B cell (primary cell): ENCODE measurements around the gene APOL2. TPM values are rescaled to one million over a fixed set of nuclear protein-coding genes. Genes with fewer than 3 reads are reported as not detected.
A peak's percentile ranks its signal among the peaks of the same experiment; 100 is the strongest.

Source experiments
- ATAC-seq: fragments of 200-7000 bp; cut with Tn5 transposase; one replicate; pipeline ENCODE4 v1.10.0; 2021; ENCODE audit warnings: low read depth, mild to moderate bottlenecking, moderate number of reproducible peaks, moderate library complexity
- CTCF ChIA-PET: fragments of 350-600 bp; sonication (Branson Sonifier 250); formaldehyde crosslinking; loops from one replicate; lab custom pipeline; 2021; ENCODE audit warnings: antibody characterized with exemption, inconsistent platforms; lab: Charles Lee
- POLR2A ChIA-PET: fragments of 350-600 bp; sonication (Branson Sonifier 250); formaldehyde crosslinking; loops from one replicate; lab custom pipeline; 2021; ENCODE audit warnings: antibody characterized with exemption; lab: Charles Lee
- DNase-seq: peaks from one replicate; pipeline ENCODE4 v3.0.0; 2013
- H2AFZ ChIP-seq: 2 replicates; pipeline ENCODE4 v1.6.1; 2012; ENCODE audit warnings: mild to moderate bottlenecking, low read depth, low read length; ENCODE audit not compliant: insufficient read depth, poor library complexity, severe bottlenecking
- H3K27ac ChIP-seq, 2 donors: 1 replicate in 1 of 2; 2 replicates in 1 of 2; pipeline ENCODE4 v1.5.1; 2012 to 2013; ENCODE audit warnings: low read length in 2 of 2, mild to moderate bottlenecking in 2 of 2, moderate library complexity in 1 of 2
- H3K27me3 ChIP-seq, 4 experiments: fragments of 200-600 bp in 1 of 4; sonication (generic) in 1 of 4; replicated peaks in 1 of 4; 1 replicate in 2 of 4; 2 replicates in 2 of 4; pipeline versions ENCODE4 v1.6.1 to v1.7.0; 2013 to 2016; ENCODE audit warnings: low read length in 3 of 4, mild to moderate bottlenecking in 2 of 4, mixed read lengths in 1 of 4, moderate library complexity in 1 of 4; ENCODE audit not compliant: insufficient read depth in 4 of 4, control insufficient read depth in 3 of 4; ENCODE audit errors: control extremely low read depth in 1 of 4
- H3K36me3 ChIP-seq, 2 experiments: replicated peaks in 1 of 2; 1 replicate in 1 of 2; 2 replicates in 1 of 2; pipeline versions ENCODE4 v1.6.1 to v1.7.1; 2013; ENCODE audit warnings: low read length in 1 of 2; ENCODE audit not compliant: insufficient read depth in 2 of 2, control insufficient read depth in 1 of 2; ENCODE audit errors: control extremely low read depth in 1 of 2, extremely low read depth in 1 of 2
- H3K4me1 ChIP-seq, 2 donors: fragments of 200-600 bp in 1 of 2; sonication (generic) in 1 of 2; 1 replicate in 1 of 2; 2 replicates in 1 of 2; pipeline versions ENCODE4 v1.5.1 to v1.6.1; 2013 to 2017; ENCODE audit warnings: low read length in 2 of 2; ENCODE audit not compliant: control insufficient read depth in 2 of 2, insufficient read depth in 2 of 2
- H3K4me2 ChIP-seq: replicated peaks from 2 replicates; pipeline ENCODE3; 2012; ENCODE audit warnings: mild to moderate bottlenecking, low read depth, low read length; ENCODE audit not compliant: poor library complexity, severe bottlenecking
- H3K4me3 ChIP-seq, 5 experiments: fragments of 200-600 bp in 1 of 5; sonication (generic) in 1 of 5; 1 replicate in 3 of 5; 2 replicates in 2 of 5; pipeline versions ENCODE4 v1.5.1 to v1.7.0; 2011 to 2016; ENCODE audit warnings: low read length in 4 of 5, mild to moderate bottlenecking in 4 of 5, low read depth in 2 of 5, control low read depth in 1 of 5, moderate library complexity in 1 of 5; ENCODE audit not compliant: insufficient read depth in 1 of 5; ENCODE audit errors: control extremely low read depth in 1 of 5, extremely low read depth in 1 of 5
- H3K79me2 ChIP-seq: fragments of 200-600 bp; sonication (generic); one replicate; pipeline ENCODE4 v1.6.0; 2016; ENCODE audit warnings: low read length; ENCODE audit not compliant: control insufficient read depth, insufficient read depth
- H3K9ac ChIP-seq: fragments of 200-600 bp; sonication (generic); 2 replicates; pipeline ENCODE4 v1.6.1; 2017; ENCODE audit warnings: mild to moderate bottlenecking, low read length, moderate library complexity
- H3K9me3 ChIP-seq, 3 donors: one replicate each; pipeline versions ENCODE4 v1.6.1 to v1.7.1; 2013; ENCODE audit warnings: low read length in 2 of 3; ENCODE audit not compliant: control insufficient read depth in 2 of 3, insufficient read depth in 1 of 3; ENCODE audit errors: control extremely low read depth in 1 of 3
- H4K20me1 ChIP-seq: 2 replicates; pipeline ENCODE4 v1.6.0; 2012; ENCODE audit warnings: mild to moderate bottlenecking, low read length; ENCODE audit not compliant: insufficient read depth, control insufficient read depth, poor library complexity, severe bottlenecking
- H3K27ac Mint-ChIP-seq: one replicate; pipeline ENCODE4 v1.8.0; 2021; ENCODE audit warnings: mixed read lengths
- H3K27me3 Mint-ChIP-seq: one replicate; pipeline ENCODE4 v1.8.0; 2021; ENCODE audit warnings: mixed read lengths
- H3K4me1 Mint-ChIP-seq: one replicate; pipeline ENCODE4 v1.8.0; 2021; ENCODE audit warnings: mixed read lengths
- H3K4me3 Mint-ChIP-seq: one replicate; pipeline ENCODE4 v1.8.0; 2021; ENCODE audit warnings: mixed read lengths
- H3K9me3 Mint-ChIP-seq: one replicate; pipeline ENCODE4 v1.8.0; 2022; ENCODE audit warnings: mixed read lengths; ENCODE audit not compliant: insufficient read depth
- CTCF ChIP-seq: fragments of 200-600 bp; IDR thresholded peaks from one replicate; pipeline ENCODE4 v1.8.0; 2022; ENCODE audit warnings: antibody characterized with exemption, mild to moderate bottlenecking
- EZH2 ChIP-seq: IDR thresholded peaks from 2 replicates; pipeline ENCODE4 v1.6.1; 2012; ENCODE audit warnings: borderline replicate concordance, low read depth, mild to moderate bottlenecking, moderate library complexity, low read length; ENCODE audit not compliant: insufficient read depth, poor library complexity, severe bottlenecking
- WGBS: methylation state at CpG from one replicate; pipeline ENCODE4 v1.1.5; 2013; ENCODE audit warnings: missing lambda C conversion rate; ENCODE audit not compliant: insufficient coverage; 5-methylcytosine and 5-hydroxymethylcytosine counted together
- intact Hi-C: fragments of 100-400 bp; cut with micrococcal nuclease; formaldehyde crosslinking; loops from one replicate; pipeline ENCODE4 v1.10.0; 2022
- polyA plus RNA-seq: library from polyadenylated mRNA; depleted of rRNA; stranded (reverse); fragments of >200 nt; gene quantifications from 2 replicates; pipeline ENCODE4 v1.2.3, GENCODE V29; 2012
- total RNA-seq, 2 donors: library from RNA; stranded (reverse); fragments of 120-200 nt in 1 of 2; gene quantifications; 1 replicate in 1 of 2; 2 replicates in 1 of 2; pipeline versions ENCODE4 v1.2.3 to v1.2.4, GENCODE V29; 2013 to 2022

Gene APOL2
- total and polyA plus RNA-seq, 2 donors (not counting 1 experiment from before 2014, with no cell fraction given) = 29.4 to 60.6 TPM

- Histone ChIP-seq H3K36me3 (peaks cover 8 to 90% of the 10 kb centered on the region in 2 experiments), H3K4me2 (no peak overlapping the region), H3K79me2 (no peaks in the 10 kb centered on the region), H2AFZ (no peak overlapping the region), H3K4me1 (no peaks in the 10 kb centered on the region), H4K20me1 (peaks cover 71% of the 10 kb centered on the region), H3K9me3 (no peaks in the 10 kb centered on the region), H3K27ac (no peak overlapping the region), H3K4me3 (no peak overlapping the region), H3K27me3 (no peaks in the 10 kb centered on the region), H3K9ac (no peak overlapping the region)
- no peak for DNase-seq
- no peaks in the 10 kb centered on the region for H3K9me3 Mint-ChIP-seq
- TF ChIP-seq EZH2 = no peak
- TF ChIP-seq CTCF = no peak
- POLR2A ChIA-PET = interaction anchor here (0.6 kb wide), 1 partner anchor 171 kb away, joined by 3 read pairs; no protein-coding TSS in a partner anchor
- H3K27me3 Mint-ChIP-seq = no peaks in the 10 kb centered on the region
- no peak overlapping the region for H3K27ac Mint-ChIP-seq
- H3K4me1 Mint-ChIP-seq = no peaks in the 10 kb centered on the region
- ATAC-seq = no peak
- intact Hi-C loops = no loop called here
- WGBS = 97% methylated on average over 12 of the region's 12 CpGs
- H3K4me3 Mint-ChIP-seq = no peak overlapping the region
- CTCF ChIA-PET = interaction anchor here (0.6 to 3.5 kb wide), 5 partner anchors 14 to 205 kb away, joined by 3 to 24 read pairs (median 6); no protein-coding TSS in a partner anchor
Measured at GRCh38 chr22:36285017-36285416, 45.7 kb upstream of the APOL2 start.

- H3K9ac ChIP-seq = no peak overlapping the region
- Mint-ChIP-seq H3K4me1 (no peaks in the 10 kb centered on the region), H3K9me3 (no peaks in the 10 kb centered on the region), H3K27ac (peak overlapping the region; percentile 70), H3K4me3 (no peak overlapping the region), H3K27me3 (no peaks in the 10 kb centered on the region)
- H2AFZ ChIP-seq = no peak overlapping the region
- no peak overlapping the region for H3K27ac ChIP-seq
- no peaks in the 10 kb centered on the region for H3K9me3 ChIP-seq
- peaks cover 63% of the 10 kb centered on the region for H4K20me1 ChIP-seq
- H3K36me3 ChIP-seq = peaks cover 9 to 83% of the 10 kb centered on the region in 2 experiments
- H3K4me3 ChIP-seq = no peak overlapping the region
- H3K4me2 ChIP-seq = no peak overlapping the region
- H3K79me2 ChIP-seq = no peaks in the 10 kb centered on the region
- ChIA-PET CTCF (interaction anchor here (0.7 to 3.5 kb wide), 3 partner anchors 10 to 202 kb away, joined by 3 to 24 read pairs (median 6); no protein-coding TSS in a partner anchor), POLR2A (no interaction called here)
- TF ChIP-seq EZH2 (no peak), CTCF (no peak)
- ATAC-seq = no peak
- no peaks in the 10 kb centered on the region for H3K4me1 ChIP-seq
- 95% methylated on average over 24 of the region's 24 CpGs for WGBS
- DNase-seq = peak; percentile 20
- no peaks in the 10 kb centered on the region for H3K27me3 ChIP-seq
- intact Hi-C loops = no loop called here
Measured at GRCh38 chr22:36284171-36284571, 44.8 kb upstream of the APOL2 start.
